ENCODE results near the gene RHOH.

The RHOH gene

GRCh38 chr4:40269133-40269532 lies 72.3 kb downstream of the RHOH start:
- no peak overlapping the region for H2BK12ac ChIP-seq (ENCODE audit: low read length in 2 of 2)
- H3K18ac ChIP-seq (ENCODE audit: low read depth in 1 of 2, low read length in 2 of 2) = no peak overlapping the region
- H3K27ac ChIP-seq (ENCODE audit: low read length, poor library complexity, severe bottlenecking) = no peak overlapping the region
- H3K4me3 ChIP-seq (ENCODE audit: insufficient read depth in 1 of 2, low read depth in 1 of 2, low read length in 2 of 2) = no peak overlapping the region
- no peak overlapping the region for H2BK5ac ChIP-seq (ENCODE audit: low read depth, low read length, poor library complexity, severe bottlenecking)
- H3K14ac ChIP-seq (ENCODE audit: low read length in 2 of 2) = no peak overlapping the region
- no peak overlapping the region for H4K8ac ChIP-seq (ENCODE audit: low read length)
- H3K23ac ChIP-seq (ENCODE audit: low read length in 2 of 2) = no peak overlapping the region
- H3K4me1 ChIP-seq (ENCODE audit: control insufficient read depth, insufficient read depth, low read depth, low read length) = peaks cover 10% of the 10 kb centered on the region
- H3K9ac ChIP-seq (ENCODE audit: low read length) = no peak overlapping the region
- no peak overlapping the region for H2BK120ac ChIP-seq (ENCODE audit: low read depth, low read length)
- H3K27me3 ChIP-seq (ENCODE audit: control insufficient read depth in 1 of 2, insufficient read depth in 1 of 2, low read length in 2 of 2) = no peaks in the 10 kb centered on the region
- no peaks in the 10 kb centered on the region for H3K36me3 ChIP-seq (ENCODE audit: control insufficient read depth in 1 of 2, insufficient read depth in 2 of 2, low read depth in 1 of 2, low read length in 2 of 2)
- no peak overlapping the region for H2AK5ac ChIP-seq (ENCODE audit: low read length, severe bottlenecking)
- DNase-seq = no peak
- no peak overlapping the region for H2BK15ac ChIP-seq (ENCODE audit: low read depth, poor library complexity, severe bottlenecking)
- H3K79me1 ChIP-seq (replicated peaks; ENCODE audit: low read length, poor library complexity, severe bottlenecking) = no peaks in the 10 kb centered on the region
- H2AFZ ChIP-seq (ENCODE audit: low read depth, low read length) = no peak overlapping the region
- no peak overlapping the region for H3K4ac ChIP-seq (ENCODE audit: low read depth in 1 of 2, low read length in 2 of 2)
- H4K91ac ChIP-seq (ENCODE audit: low read length) = no peak overlapping the region
- no peaks in the 10 kb centered on the region for H3K9me3 ChIP-seq (ENCODE audit: control insufficient read depth, low read length)
- 74% methylated on average over 1 of the region's 1 CpG for WGBS
- H3K4me2 ChIP-seq (ENCODE audit: low read length, poor library complexity, severe bottlenecking) = no peak overlapping the region

DNA sequence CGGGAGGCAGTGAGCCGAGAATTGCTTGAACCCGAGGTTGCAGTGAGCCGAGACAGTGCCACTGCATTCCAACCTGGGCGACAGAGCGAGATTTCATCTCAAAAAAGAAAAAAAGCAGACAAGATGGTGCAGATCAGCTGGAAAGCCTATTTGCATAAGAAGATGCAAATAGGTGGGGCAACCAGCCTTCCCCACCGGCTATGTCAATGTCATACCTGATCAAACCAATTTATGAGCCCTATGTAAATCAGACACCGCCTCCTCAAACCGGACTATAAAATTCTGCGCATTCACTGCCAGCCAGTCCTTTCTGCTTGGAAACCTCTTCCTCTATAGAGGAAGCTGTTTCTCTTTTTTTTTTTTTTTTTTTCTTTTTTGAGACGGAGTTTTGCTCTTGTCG lies 73.8 kb downstream of the RHOH start:
- Histone ChIP-seq H3K23ac (ENCODE audit: low read length in 2 of 2) (no peak overlapping the region), H2BK15ac (ENCODE audit: low read depth, poor library complexity, severe bottlenecking) (no peak overlapping the region), H3K4me2 (ENCODE audit: low read length, poor library complexity, severe bottlenecking) (no peak overlapping the region), H4K8ac (ENCODE audit: low read length) (no peak overlapping the region), H3K14ac (ENCODE audit: low read length in 2 of 2) (no peak overlapping the region), H3K4me1 (ENCODE audit: control insufficient read depth, insufficient read depth, low read depth, low read length) (peaks cover 2% of the 10 kb centered on the region), H3K27ac (ENCODE audit: low read length, poor library complexity, severe bottlenecking) (no peak overlapping the region), H3K4me3 (ENCODE audit: insufficient read depth in 1 of 2, low read depth in 1 of 2, low read length in 2 of 2) (no peak overlapping the region), H3K18ac (ENCODE audit: low read depth in 1 of 2, low read length in 2 of 2) (no peak overlapping the region), H3K9me3 (ENCODE audit: control insufficient read depth, low read length) (no peaks in the 10 kb centered on the region), H2AK5ac (ENCODE audit: low read length, severe bottlenecking) (no peak overlapping the region), H3K79me1 (replicated peaks; ENCODE audit: low read length, poor library complexity, severe bottlenecking) (no peaks in the 10 kb centered on the region), H2BK120ac (ENCODE audit: low read depth, low read length) (no peak overlapping the region), H2BK5ac (ENCODE audit: low read depth, low read length, poor library complexity, severe bottlenecking) (no peak overlapping the region), H3K4ac (ENCODE audit: low read depth in 1 of 2, low read length in 2 of 2) (no peak overlapping the region), H2AFZ (ENCODE audit: low read depth, low read length) (no peak overlapping the region), H2BK12ac (ENCODE audit: low read length in 2 of 2) (no peak overlapping the region), H4K91ac (ENCODE audit: low read length) (no peak overlapping the region), H3K36me3 (ENCODE audit: control insufficient read depth in 1 of 2, insufficient read depth in 2 of 2, low read depth in 1 of 2, low read length in 2 of 2) (no peaks in the 10 kb centered on the region), H3K9ac (ENCODE audit: low read length) (no peak overlapping the region), H3K27me3 (ENCODE audit: control insufficient read depth in 1 of 2, insufficient read depth in 1 of 2, low read length in 2 of 2) (no peaks in the 10 kb centered on the region)
- no peak for DNase-seq
- 98% methylated on average over 10 of the region's 12 CpGs for WGBS

- Histone ChIP-seq H3K9ac (ENCODE audit: low read length) (no peak overlapping the region), H3K18ac (ENCODE audit: low read depth in 1 of 2, low read length in 2 of 2) (no peak overlapping the region), H3K27ac (ENCODE audit: low read length, poor library complexity, severe bottlenecking) (no peak overlapping the region), H4K8ac (ENCODE audit: low read length) (no peak overlapping the region), H3K4me1 (ENCODE audit: control insufficient read depth, insufficient read depth, low read depth, low read length) (no peaks in the 10 kb centered on the region), H3K4me2 (ENCODE audit: low read length, poor library complexity, severe bottlenecking) (no peak overlapping the region), H3K79me1 (replicated peaks; ENCODE audit: low read length, poor library complexity, severe bottlenecking) (no peaks in the 10 kb centered on the region), H2AFZ (ENCODE audit: low read depth, low read length) (no peak overlapping the region), H3K36me3 (ENCODE audit: control insufficient read depth in 1 of 2, insufficient read depth in 2 of 2, low read depth in 1 of 2, low read length in 2 of 2) (no peaks in the 10 kb centered on the region), H4K91ac (ENCODE audit: low read length) (no peak overlapping the region), H3K23ac (ENCODE audit: low read length in 2 of 2) (no peak overlapping the region), H2BK5ac (ENCODE audit: low read depth, low read length, poor library complexity, severe bottlenecking) (no peak overlapping the region), H3K14ac (ENCODE audit: low read length in 2 of 2) (no peak overlapping the region), H2BK120ac (ENCODE audit: low read depth, low read length) (no peak overlapping the region), H3K4ac (ENCODE audit: low read depth in 1 of 2, low read length in 2 of 2) (no peak overlapping the region), H2AK5ac (ENCODE audit: low read length, severe bottlenecking) (no peak overlapping the region), H3K9me3 (ENCODE audit: control insufficient read depth, low read length) (no peaks in the 10 kb centered on the region), H3K4me3 (ENCODE audit: insufficient read depth in 1 of 2, low read depth in 1 of 2, low read length in 2 of 2) (no peak overlapping the region), H2BK15ac (ENCODE audit: low read depth, poor library complexity, severe bottlenecking) (no peak overlapping the region), H2BK12ac (ENCODE audit: low read length in 2 of 2) (no peak overlapping the region), H3K27me3 (ENCODE audit: control insufficient read depth in 1 of 2, insufficient read depth in 1 of 2, low read length in 2 of 2) (no peaks in the 10 kb centered on the region)
- no peak for DNase-seq
- WGBS = 84% methylated on average over 3 of the region's 3 CpGs
These were observed 78.4 kb downstream of the RHOH start for GRCh38 chr4:40275065-40275730.

GRCh38 chr4:40276546-40276945 lies 79.7 kb downstream of the RHOH start:
- Histone ChIP-seq H3K4ac (ENCODE audit: low read depth in 1 of 2, low read length in 2 of 2) (no peak overlapping the region), H2BK5ac (ENCODE audit: low read depth, low read length, poor library complexity, severe bottlenecking) (no peak overlapping the region), H3K4me3 (ENCODE audit: insufficient read depth in 1 of 2, low read depth in 1 of 2, low read length in 2 of 2) (no peak overlapping the region), H3K9ac (ENCODE audit: low read length) (no peak overlapping the region), H3K9me3 (ENCODE audit: control insufficient read depth, low read length) (no peaks in the 10 kb centered on the region), H3K36me3 (ENCODE audit: control insufficient read depth in 1 of 2, insufficient read depth in 2 of 2, low read depth in 1 of 2, low read length in 2 of 2) (no peaks in the 10 kb centered on the region), H4K8ac (ENCODE audit: low read length) (no peak overlapping the region), H3K27ac (ENCODE audit: low read length, poor library complexity, severe bottlenecking) (no peak overlapping the region), H3K18ac (ENCODE audit: low read depth in 1 of 2, low read length in 2 of 2) (no peak overlapping the region), H2BK12ac (ENCODE audit: low read length in 2 of 2) (no peak overlapping the region), H3K4me2 (ENCODE audit: low read length, poor library complexity, severe bottlenecking) (no peak overlapping the region), H3K23ac (ENCODE audit: low read length in 2 of 2) (no peak overlapping the region), H2BK120ac (ENCODE audit: low read depth, low read length) (peak overlapping the region; percentile 34), H3K79me1 (replicated peaks; ENCODE audit: low read length, poor library complexity, severe bottlenecking) (no peaks in the 10 kb centered on the region), H2AK5ac (ENCODE audit: low read length, severe bottlenecking) (no peak overlapping the region), H2AFZ (ENCODE audit: low read depth, low read length) (no peak overlapping the region), H3K4me1 (ENCODE audit: control insufficient read depth, insufficient read depth, low read depth, low read length) (no peaks in the 10 kb centered on the region), H3K14ac (ENCODE audit: low read length in 2 of 2) (peak overlapping the region in 1 of 2 experiments; percentile 6), H3K27me3 (ENCODE audit: control insufficient read depth in 1 of 2, insufficient read depth in 1 of 2, low read length in 2 of 2) (no peaks in the 10 kb centered on the region), H4K91ac (ENCODE audit: low read length) (no peak overlapping the region), H2BK15ac (ENCODE audit: low read depth, poor library complexity, severe bottlenecking) (no peak overlapping the region)
- WGBS = 85% methylated on average over 2 of the region's 4 CpGs
- no peak for DNase-seq

Measured in mesenchymal stem cell (in vitro differentiated cells and primary cell).